NCI-H510A treated with DMSO at 0.1 percent for 48 hours (cell line): ENCODE data around the gene AKT1.
"Not testable (repeated sequence)": the region's sequence is repeated elsewhere in the genome, so short reads cannot be mapped to it uniquely, and the experiment has no call there.

Source experiments
- DNase-seq: peaks from one replicate; lab custom pipeline; 2025; lab: John Stamatoyannopoulos, UW

AKT1 gene

DNA sequence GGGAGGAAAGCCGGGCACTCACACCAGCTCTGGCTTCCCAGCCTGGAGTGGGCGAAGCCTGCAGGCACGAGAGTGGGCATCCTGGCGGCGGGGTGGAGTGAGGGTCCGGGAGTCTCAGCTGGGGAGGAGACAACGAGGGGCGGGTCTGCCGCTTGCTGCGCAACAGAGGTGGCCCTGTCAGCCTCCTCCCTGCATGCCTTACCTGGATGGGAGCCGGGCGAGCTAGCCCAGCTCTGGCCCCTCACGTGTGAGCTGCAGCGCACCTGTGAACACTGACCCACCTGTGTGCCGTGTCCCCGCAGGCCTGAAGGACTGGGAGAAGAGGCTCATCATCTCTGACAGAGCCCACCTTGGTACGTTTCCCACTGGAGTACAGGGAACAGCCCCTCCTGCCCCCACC is 56.5 kb downstream of the AKT1 start:
- no peak for DNase-seq

DNA sequence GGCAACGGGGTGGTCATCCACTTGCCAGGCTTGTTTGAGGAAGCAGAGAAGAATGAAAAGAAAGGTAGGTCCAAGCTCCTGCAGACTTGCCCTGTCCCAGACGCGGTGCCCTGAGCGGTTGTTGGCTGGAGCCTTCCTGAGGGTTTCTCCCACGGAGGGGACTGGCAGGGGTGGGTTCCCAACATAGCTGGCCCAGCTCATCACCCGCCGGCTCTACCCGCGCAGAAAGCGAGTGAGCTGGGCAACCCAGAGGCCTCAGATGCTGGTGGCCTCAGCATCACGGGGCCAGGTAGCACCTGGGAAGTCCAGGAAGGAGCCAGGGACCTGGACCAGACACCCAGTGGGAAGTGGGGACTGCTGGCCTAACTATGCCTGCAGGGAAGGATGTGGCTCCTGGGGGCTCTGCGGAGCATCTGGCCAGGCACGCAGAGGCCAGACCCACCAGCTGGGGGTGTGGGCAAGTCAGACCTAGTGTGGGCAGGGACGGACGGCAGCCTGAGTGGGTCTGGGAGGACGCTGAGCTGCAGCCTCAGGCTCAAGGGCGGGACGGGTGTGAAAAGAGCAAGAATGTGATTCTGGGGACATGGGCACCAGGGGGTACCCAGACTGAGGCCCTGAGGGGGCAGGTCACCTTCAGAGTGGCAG is 57.1 kb downstream of the AKT1 start:
- no peak for DNase-seq

GRCh38 chr14:104735830-104736642 is 59.5 kb downstream of the AKT1 start:
- DNase-seq: no peak

- DNase-seq: no peak
Observed at GRCh38 chr14:104734991-104735779, 60.4 kb downstream of the AKT1 start.

DNA sequence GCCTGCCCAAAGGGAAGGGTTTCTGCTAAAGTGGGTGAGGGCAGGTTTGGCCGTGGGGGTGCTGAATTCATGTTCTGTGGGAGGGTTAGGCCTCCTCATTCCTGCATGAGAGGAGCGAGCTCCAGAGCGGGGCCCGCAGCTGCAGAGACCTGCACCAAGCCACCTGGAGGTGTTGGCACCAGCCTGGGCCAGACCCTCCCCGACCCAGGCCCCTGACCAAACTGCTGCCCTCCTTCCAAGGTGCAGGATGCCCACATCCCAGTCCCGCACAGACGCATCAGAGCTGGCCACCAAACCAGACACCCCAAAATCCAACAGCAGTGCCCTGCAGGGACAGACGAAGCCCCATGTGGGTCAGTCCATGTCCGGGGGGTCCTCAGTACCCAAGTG is 61.0 kb downstream of the AKT1 start:
- no peak for DNase-seq

- no peak for DNase-seq
Observed at GRCh38 chr14:104734051-104734587, 61.4 kb downstream of the AKT1 start.

DNA sequence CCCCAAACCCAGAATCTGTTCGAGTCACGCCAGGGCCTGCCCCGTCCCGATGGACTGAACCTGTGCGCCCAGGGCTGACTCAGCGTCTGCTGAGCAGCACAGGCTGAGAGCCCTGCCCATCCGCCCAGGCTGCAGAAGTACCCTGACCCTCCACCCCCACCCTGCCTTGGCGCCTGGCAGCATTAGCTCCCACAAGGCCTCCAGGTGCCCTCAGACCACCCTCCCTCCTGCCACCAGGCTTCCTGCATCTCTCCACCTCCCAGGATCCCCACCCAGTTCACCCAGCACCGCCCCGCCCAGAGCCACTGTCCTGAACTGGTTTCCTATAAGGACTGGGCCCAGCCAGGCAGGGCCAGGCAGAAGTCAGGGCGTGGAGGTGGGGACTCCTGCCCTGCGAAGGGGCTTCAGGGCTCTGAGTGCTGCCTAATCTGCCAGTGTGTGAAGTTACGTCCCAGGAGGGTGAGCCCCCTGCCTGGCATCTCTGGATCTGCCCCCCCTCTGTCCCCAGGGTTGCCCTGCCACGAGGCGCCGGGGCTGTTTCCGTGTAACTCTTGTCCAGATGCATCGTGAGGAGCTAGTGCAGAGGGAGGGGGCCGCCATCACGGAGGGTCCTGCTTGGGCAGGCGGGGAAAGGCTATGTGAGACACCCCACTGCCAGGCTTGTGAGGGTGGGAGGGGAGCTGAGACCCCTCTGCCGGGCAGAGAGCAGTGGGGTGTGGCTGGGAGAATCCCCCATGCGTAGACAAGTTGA is 62.4 kb downstream of the AKT1 start:
- DNase-seq: no peak

- DNase-seq: no peak
Observed at GRCh38 chr14:104732355-104732804, 63.2 kb downstream of the AKT1 start.

DNA sequence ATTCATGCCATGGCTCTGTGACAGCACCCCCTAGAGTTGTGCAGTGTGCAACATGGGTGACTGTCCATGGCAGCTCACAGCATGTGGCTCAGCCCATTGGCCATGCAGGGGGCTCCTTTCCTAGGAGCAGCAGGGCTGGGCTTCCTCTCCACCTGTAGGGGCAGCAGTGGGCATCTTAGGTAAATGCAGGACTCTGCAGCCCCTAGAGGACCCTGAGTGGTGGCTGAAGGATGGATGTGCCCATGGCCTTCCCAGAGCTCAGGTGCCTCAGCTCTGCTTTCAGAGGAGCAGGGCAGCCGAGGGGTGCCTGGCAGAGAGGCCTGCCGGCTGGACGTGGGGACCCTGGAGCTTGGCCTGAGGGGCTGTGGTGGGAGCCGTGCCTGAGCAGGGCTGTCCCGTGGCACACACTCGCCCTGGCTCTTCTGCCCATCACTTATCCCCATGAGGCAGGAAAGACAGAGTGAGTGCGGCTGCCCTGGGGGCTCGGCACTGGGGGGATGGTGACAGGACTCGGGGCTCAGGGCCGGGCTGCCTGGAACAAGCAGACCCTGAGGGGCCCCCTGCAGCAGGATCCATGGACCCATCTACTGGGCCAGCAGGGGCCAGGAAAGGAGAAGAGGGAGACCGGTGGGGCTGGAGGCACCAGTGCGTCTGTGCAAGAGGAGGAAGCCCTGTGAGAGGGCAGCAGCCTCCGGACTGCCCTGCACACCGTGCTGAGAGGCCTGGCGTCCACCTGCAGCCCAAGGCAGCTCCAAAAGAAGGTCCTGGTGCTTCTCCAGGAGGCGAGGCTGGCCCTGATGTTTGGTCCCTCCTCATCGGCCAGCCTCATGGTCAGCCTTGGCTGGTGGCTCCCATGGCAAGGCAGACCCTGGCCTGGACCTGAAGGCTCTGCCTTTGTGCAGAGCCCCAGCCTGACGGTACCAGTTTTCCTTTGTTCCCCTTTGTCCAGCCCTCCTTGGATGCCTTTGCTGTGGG is 63.9 kb downstream of the AKT1 start:
- DNase-seq: no peak

DNA sequence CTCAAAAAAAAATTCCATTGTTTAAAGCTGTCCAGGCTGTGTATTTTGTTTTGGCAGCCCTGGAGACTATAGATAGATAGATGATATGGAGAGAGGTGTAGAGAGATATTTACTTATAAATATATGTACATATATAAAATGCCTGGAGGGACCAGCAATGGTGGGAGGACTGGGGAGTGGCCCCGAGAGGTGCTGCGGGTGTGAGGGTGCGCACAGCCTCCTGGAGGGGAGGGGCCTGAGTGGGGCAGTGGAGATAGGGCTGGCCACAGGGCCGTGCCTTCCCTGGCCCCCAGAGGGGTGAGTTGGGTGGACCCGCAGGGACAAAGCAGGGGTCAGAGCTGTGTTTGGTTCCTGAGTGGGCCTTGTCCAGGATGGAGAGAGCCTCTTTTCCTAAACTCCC is 65.1 kb downstream of the AKT1 start:
- no peak for DNase-seq

DNA sequence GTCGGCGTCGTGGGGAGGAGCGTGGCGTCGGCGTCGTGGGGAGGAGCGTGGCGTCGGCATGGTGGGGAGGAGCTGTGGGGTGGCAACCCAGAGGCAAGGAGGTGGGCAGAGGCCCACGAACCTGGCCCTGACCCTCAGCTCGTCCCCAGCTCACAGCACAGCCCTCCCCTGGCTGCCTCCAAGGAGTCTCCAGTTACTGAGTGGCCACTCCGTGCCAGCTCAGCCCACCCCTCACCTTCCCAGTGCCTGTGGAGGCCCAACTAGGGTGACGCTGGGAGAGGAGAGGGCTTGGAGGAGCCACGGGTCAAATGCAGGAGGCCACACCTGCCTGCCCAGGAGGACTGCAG is 65.7 kb downstream of the AKT1 start:
- DNase-seq: no peak

DNA sequence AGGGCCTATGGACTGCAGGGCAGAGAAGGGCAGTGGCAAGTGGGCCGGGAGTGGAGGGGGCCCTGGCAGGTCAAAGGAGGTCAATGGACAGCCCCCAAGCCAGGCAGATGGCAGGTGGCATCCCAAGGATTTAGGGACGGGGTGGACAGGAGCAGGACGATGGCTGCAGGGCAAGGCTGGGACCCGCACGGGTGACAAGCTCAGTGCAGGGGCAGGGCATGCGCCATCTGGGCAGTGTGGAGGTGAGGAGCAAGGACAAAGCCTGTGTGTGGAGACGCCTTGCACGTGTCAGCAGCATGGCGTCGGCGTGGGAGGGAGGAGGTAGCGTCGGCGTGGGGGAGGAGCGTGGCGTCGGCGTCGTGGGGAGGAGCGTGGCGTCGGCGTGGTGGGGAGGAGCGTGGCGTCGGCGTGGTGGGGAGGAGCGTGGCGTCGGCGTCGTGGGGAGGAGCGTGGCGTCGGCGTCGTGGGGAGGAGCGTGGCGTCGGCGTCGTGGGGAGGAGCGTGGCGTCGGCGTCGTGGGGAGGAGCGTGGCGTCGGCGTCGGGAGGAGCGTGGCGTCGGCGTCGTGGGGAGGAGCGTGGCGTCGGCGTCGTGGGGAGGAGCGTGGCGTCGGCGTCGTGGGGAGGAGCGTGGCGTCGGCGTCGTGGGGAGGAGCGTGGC is 66.2 kb downstream of the AKT1 start:
- not testable (repeated sequence) for DNase-seq

- no peak for DNase-seq
Observed at GRCh38 chr14:104728631-104729030, 66.9 kb downstream of the AKT1 start.

DNA sequence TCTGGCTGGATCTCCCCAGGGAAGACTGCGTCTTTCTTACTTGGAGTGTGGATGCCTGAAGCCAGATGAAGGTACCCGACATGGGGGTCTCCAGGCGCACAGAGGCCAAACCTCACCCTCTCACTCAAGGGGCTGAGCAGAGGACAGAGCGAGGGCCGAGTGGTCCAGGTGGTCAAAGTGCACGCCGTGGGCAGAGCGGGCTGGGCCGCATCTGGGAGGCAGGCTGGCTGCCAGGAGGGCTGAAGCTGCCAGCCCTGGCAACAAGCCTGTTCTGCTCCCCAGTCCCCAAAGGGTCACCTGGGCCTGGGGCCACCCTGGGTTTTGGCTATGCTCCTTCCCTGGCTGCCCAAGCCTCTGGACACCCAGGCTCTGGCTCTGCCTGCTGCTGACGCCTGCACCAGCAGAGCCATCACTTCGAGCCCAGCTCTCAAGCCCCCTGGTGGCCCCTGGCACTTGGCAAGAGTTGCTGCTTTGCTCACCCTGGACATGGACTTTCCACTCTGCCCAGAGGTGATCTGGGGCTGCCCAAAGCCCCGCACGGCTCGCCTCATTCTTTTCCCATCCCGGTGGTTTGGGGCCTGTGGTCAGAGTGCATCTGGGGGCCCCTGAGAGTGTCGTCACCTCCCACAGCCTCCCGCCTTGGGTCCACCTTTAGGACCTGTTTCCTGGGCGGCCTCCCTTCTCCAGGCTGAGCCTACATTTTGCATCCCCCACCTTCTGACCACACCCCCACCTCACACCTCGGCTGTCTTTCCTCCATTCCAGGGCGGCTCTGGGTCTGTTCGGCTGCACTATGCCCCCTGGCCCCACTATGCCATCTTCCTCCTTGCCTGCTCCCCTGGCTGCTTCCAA is 68.7 kb downstream of the AKT1 start:
- DNase-seq: no peak

- no peak for DNase-seq
Observed at GRCh38 chr14:104725772-104726548, 69.6 kb downstream of the AKT1 start.

GRCh38 chr14:104724981-104725771 is 70.4 kb downstream of the AKT1 start:
- DNase-seq: no peak

- DNase-seq: no peak
Observed at GRCh38 chr14:104724407-104724980, 71.1 kb downstream of the AKT1 start.
